Skeletal muscle satellite cell (primary cell): ENCODE results near the gene SNX10.

Experiments used
- H3K27me3 ChIP-seq: 2 replicates; pipeline ENCODE4 v1.7.0; 2013; ENCODE audit warnings: low read length; ENCODE audit not compliant: control insufficient read depth, insufficient read depth
- H3K36me3 ChIP-seq: 2 replicates; pipeline ENCODE4 v1.7.0; 2013; ENCODE audit warnings: mild to moderate bottlenecking, control low read depth, low read length; ENCODE audit not compliant: insufficient read depth
- H3K4me1 ChIP-seq: 2 replicates; pipeline ENCODE4 v1.7.0; 2013; ENCODE audit warnings: low read length; ENCODE audit not compliant: control insufficient read depth, insufficient read depth
- H3K4me2 ChIP-seq: 2 replicates; pipeline ENCODE4 v1.7.0; 2013; ENCODE audit warnings: mild to moderate bottlenecking, low read length
- H3K4me3 ChIP-seq: 2 replicates; pipeline ENCODE4 v1.7.0; 2013; ENCODE audit warnings: low read length
- H3K9ac ChIP-seq: 2 replicates; pipeline ENCODE4 v1.7.0; 2013; ENCODE audit warnings: mild to moderate bottlenecking, low read depth, low read length, moderate library complexity
- H3K9me3 ChIP-seq: replicated peaks from 2 replicates; pipeline ENCODE4 v1.7.0; 2013; ENCODE audit warnings: mild to moderate bottlenecking, control low read depth, low read length

Gene SNX10

GRCh38 chr7:26417911-26418413 lies 126.3 kb downstream of the SNX10 start:
- no peak overlapping the region for H3K4me3 ChIP-seq
- no peak overlapping the region for H3K9ac ChIP-seq
- peaks cover 6% of the 10 kb centered on the region for H3K27me3 ChIP-seq

GRCh38 chr7:26419198-26419597 lies 127.5 kb downstream of the SNX10 start:
- no peaks in the 10 kb centered on the region for H3K4me1 ChIP-seq
- H3K36me3 ChIP-seq: no peaks in the 10 kb centered on the region
- H3K4me3 ChIP-seq: no peak overlapping the region
- no peak overlapping the region for H3K4me2 ChIP-seq
- no peaks in the 10 kb centered on the region for H3K9me3 ChIP-seq
- H3K27me3 ChIP-seq: no peaks in the 10 kb centered on the region
- no peak overlapping the region for H3K9ac ChIP-seq

More at GRCh38 chr7:26417911-26418413, 126.3 kb downstream of the SNX10 start:
- H3K36me3 ChIP-seq: no peaks in the 10 kb centered on the region
- H3K4me1 ChIP-seq: no peaks in the 10 kb centered on the region
- H3K9me3 ChIP-seq: no peaks in the 10 kb centered on the region
- no peak overlapping the region for H3K4me2 ChIP-seq

GRCh38 chr7:26420422-26421019 lies 128.9 kb downstream of the SNX10 start:
- Histone ChIP-seq H3K4me3 (no peak overlapping the region), H3K9me3 (no peaks in the 10 kb centered on the region), H3K4me2 (no peak overlapping the region), H3K27me3 (no peaks in the 10 kb centered on the region), H3K9ac (no peak overlapping the region), H3K36me3 (no peaks in the 10 kb centered on the region), H3K4me1 (no peaks in the 10 kb centered on the region)

GRCh38 chr7:26422761-26423160 lies 131.1 kb downstream of the SNX10 start:
- H3K36me3 ChIP-seq: no peaks in the 10 kb centered on the region
- H3K9me3 ChIP-seq: no peaks in the 10 kb centered on the region
- no peaks in the 10 kb centered on the region for H3K4me1 ChIP-seq
- no peak overlapping the region for H3K9ac ChIP-seq
- H3K27me3 ChIP-seq: no peaks in the 10 kb centered on the region
- H3K4me2 ChIP-seq: no peak overlapping the region
- H3K4me3 ChIP-seq: no peak overlapping the region

GRCh38 chr7:26423436-26423835 lies 131.8 kb downstream of the SNX10 start:
- Histone ChIP-seq H3K4me2 (no peak overlapping the region), H3K27me3 (no peaks in the 10 kb centered on the region), H3K9ac (no peak overlapping the region), H3K4me1 (no peaks in the 10 kb centered on the region), H3K4me3 (no peak overlapping the region), H3K36me3 (no peaks in the 10 kb centered on the region), H3K9me3 (no peaks in the 10 kb centered on the region)
